ENCODE results near the gene ASH1L.

DNA sequence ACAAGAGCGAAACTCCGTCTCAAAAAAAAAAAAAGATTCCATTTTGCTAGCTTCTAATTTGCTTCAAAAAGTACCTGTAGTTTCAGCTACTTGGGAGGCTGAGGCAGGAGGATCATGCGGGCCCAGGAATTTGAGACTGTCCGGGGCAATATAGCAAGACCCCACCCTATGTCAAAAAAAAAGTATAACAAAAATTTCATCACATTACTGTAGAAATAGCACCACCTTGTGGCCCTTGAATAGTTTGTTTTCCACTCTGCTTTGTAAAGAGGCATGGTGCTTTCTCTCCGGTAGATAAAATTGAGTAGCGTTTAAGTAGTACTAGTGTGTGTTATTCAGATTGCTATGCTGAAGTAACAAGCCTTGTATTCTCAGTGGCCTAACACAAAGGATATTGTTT, 29.2 kb upstream of the ASH1L start:
- no peak for TF ChIP-seq POLR2A (IDR thresholded peaks at IDR 0.05)
- TF ChIP-seq, protein P1, sequence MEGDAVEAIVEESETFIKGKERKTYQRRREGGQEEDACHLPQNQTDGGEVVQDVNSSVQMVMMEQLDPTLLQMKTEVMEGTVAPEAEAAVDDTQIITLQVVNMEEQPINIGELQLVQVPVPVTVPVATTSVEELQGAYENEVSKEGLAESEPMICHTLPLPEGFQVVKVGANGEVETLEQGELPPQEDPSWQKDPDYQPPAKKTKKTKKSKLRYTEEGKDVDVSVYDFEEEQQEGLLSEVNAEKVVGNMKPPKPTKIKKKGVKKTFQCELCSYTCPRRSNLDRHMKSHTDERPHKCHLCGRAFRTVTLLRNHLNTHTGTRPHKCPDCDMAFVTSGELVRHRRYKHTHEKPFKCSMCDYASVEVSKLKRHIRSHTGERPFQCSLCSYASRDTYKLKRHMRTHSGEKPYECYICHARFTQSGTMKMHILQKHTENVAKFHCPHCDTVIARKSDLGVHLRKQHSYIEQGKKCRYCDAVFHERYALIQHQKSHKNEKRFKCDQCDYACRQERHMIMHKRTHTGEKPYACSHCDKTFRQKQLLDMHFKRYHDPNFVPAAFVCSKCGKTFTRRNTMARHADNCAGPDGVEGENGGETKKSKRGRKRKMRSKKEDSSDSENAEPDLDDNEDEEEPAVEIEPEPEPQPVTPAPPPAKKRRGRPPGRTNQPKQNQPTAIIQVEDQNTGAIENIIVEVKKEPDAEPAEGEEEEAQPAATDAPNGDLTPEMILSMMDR (IDR thresholded peaks at IDR 0.05) = peak; percentile 32 to 63 (median 56)
- no peak for TF ChIP-seq POLR2AphosphoS5 (IDR thresholded peaks at IDR 0.05)
- TF ChIP-seq EP300 (IDR thresholded peaks at IDR 0.05) = no peak
